Mucosa of rectum (tissue), 2 donors: Measurements from ENCODE around the gene GJC2.

Experiments used
- H3K27ac ChIP-seq, 2 donors: one replicate each; pipeline ENCODE4 v1.7.0; 2013; ENCODE audit warnings: inconsistent platforms in 2 of 2, low read depth in 2 of 2, low read length in 2 of 2
- H3K27me3 ChIP-seq, 2 donors: one replicate each; pipeline ENCODE4 v1.7.0; 2013; ENCODE audit warnings: low read length in 2 of 2; ENCODE audit not compliant: control insufficient read depth in 2 of 2, insufficient read depth in 2 of 2
- H3K36me3 ChIP-seq, 2 donors: one replicate each; pipeline ENCODE4 v1.7.0; 2013; ENCODE audit warnings: low read length in 2 of 2; ENCODE audit not compliant: control insufficient read depth in 2 of 2, insufficient read depth in 2 of 2
- H3K4me1 ChIP-seq, 2 donors: one replicate each; pipeline ENCODE4 v1.7.0; 2013; ENCODE audit warnings: low read length in 2 of 2, mild to moderate bottlenecking in 1 of 2; ENCODE audit not compliant: control insufficient read depth in 2 of 2, insufficient read depth in 2 of 2
- H3K4me3 ChIP-seq, 2 donors: one replicate each; pipeline ENCODE4 v1.7.0; 2013; ENCODE audit warnings: low read length in 2 of 2
- H3K9ac ChIP-seq, 2 donors: one replicate each; pipeline ENCODE4 v1.7.0; 2013; ENCODE audit warnings: low read length in 2 of 2, low read depth in 1 of 2, mild to moderate bottlenecking in 1 of 2
- H3K9me3 ChIP-seq, 2 donors: one replicate each; pipeline ENCODE4 v1.7.0; 2013; ENCODE audit warnings: low read length in 2 of 2; ENCODE audit not compliant: control insufficient read depth in 2 of 2
- donor health status: healthy.
- donor health status: Normal muscosa, but diverticular disease.

The GJC2 gene

GRCh38 chr1:228190778-228191177 is 41.0 kb downstream of the GJC2 start:
- Histone ChIP-seq H3K36me3 (no peaks in the 10 kb centered on the region), H3K27me3 (no peaks in the 10 kb centered on the region)

DNA sequence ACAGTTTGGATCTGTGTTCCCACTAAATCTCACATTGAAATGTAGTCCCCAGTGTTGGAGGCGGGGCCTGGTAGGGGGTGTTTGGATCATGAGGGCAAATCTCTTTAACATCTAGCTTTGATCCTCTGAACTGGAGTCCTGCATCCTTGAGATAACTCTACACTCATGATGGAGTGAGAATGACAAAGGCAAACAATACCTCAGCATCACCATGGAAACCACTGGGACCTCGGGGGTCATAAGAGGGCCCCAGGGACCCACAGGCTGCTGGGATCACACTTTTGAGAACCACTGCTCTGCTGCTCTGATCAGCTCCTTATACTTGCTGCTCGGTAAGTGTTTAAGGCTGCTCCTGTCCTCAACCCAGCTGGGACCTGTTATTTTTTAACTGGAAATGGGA is 44.7 kb downstream of the GJC2 start:
- H3K9ac ChIP-seq, result no peak overlapping the region
- H3K27ac ChIP-seq, result no peak overlapping the region
- no peaks in the 10 kb centered on the region for H3K27me3 ChIP-seq

More at GRCh38 chr1:228190778-228191177, 41.0 kb downstream of the GJC2 start:
- no peak overlapping the region for H3K4me3 ChIP-seq
- no peaks in the 10 kb centered on the region for H3K9me3 ChIP-seq
- no peaks in the 10 kb centered on the region for H3K4me1 ChIP-seq
- no peak overlapping the region for H3K9ac ChIP-seq
- H3K27ac ChIP-seq, result no peak overlapping the region

GRCh38 chr1:228194921-228195812 is 45.4 kb downstream of the GJC2 start:
- H3K9ac ChIP-seq, result no peak overlapping the region
- H3K27me3 ChIP-seq, result no peaks in the 10 kb centered on the region
- H3K27ac ChIP-seq, result no peak overlapping the region
- no peaks in the 10 kb centered on the region for H3K36me3 ChIP-seq
- H3K4me3 ChIP-seq, result no peak overlapping the region
- H3K9me3 ChIP-seq, result peaks cover 0 to 6% of the 10 kb centered on the region in 2 donors
- no peaks in the 10 kb centered on the region for H3K4me1 ChIP-seq

More for the DNA sequence above, 44.7 kb downstream of the GJC2 start:
- Histone ChIP-seq H3K4me1 (no peaks in the 10 kb centered on the region), H3K36me3 (no peaks in the 10 kb centered on the region), H3K9me3 (peaks cover 0 to 6% of the 10 kb centered on the region in 2 donors), H3K4me3 (no peak overlapping the region)

DNA sequence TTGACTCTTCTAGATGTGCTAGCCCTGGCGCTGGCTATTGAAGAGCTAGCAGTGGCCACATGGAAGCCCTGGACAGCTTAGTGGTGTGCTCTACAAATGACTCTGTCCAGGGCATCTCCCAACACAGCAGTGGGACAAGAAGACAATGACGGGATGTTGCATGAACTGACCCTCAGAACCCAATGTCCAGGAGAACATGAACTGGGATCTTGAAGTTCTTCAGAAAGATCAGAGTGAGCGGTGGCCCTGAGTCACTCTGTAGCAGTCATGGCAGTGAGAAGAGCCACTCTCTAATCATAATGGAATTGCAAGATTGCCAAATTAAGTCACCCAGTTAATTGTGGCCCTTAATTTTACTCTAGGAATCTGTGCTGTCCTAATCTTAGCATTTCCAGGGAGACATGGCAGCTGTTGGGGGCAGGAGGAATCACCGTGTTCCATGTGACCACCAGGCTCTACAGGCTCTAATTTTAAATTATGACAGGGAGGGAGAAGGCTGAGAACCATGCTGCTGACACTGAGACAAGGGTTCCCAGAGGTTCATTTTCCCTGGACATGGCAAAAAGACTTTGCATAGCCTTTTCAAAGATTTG is 47.9 kb downstream of the GJC2 start:
- H3K4me3 ChIP-seq, result no peak overlapping the region
- no peak overlapping the region for H3K9ac ChIP-seq
- peaks cover 0 to 6% of the 10 kb centered on the region in 2 donors for H3K9me3 ChIP-seq
- no peak overlapping the region for H3K27ac ChIP-seq
- no peaks in the 10 kb centered on the region for H3K36me3 ChIP-seq
- no peaks in the 10 kb centered on the region for H3K27me3 ChIP-seq
- no peaks in the 10 kb centered on the region for H3K4me1 ChIP-seq

- no peak overlapping the region for H3K27ac ChIP-seq
- H3K4me1 ChIP-seq, result no peaks in the 10 kb centered on the region
- H3K36me3 ChIP-seq, result no peaks in the 10 kb centered on the region
- no peaks in the 10 kb centered on the region for H3K27me3 ChIP-seq
- no peak overlapping the region for H3K9ac ChIP-seq
- H3K4me3 ChIP-seq, result no peak overlapping the region
- peaks cover 0 to 6% of the 10 kb centered on the region in 2 donors for H3K9me3 ChIP-seq
These were observed 49.4 kb downstream of the GJC2 start for GRCh38 chr1:228198977-228199590.

GRCh38 chr1:228204958-228205357 is 55.2 kb downstream of the GJC2 start:
- Histone ChIP-seq H3K27me3 (peaks cover 0 to 4% of the 10 kb centered on the region in 2 donors), H3K9me3 (no peaks in the 10 kb centered on the region), H3K4me3 (no peak overlapping the region), H3K36me3 (no peaks in the 10 kb centered on the region), H3K4me1 (no peaks in the 10 kb centered on the region), H3K27ac (no peak overlapping the region), H3K9ac (no peak overlapping the region)

DNA sequence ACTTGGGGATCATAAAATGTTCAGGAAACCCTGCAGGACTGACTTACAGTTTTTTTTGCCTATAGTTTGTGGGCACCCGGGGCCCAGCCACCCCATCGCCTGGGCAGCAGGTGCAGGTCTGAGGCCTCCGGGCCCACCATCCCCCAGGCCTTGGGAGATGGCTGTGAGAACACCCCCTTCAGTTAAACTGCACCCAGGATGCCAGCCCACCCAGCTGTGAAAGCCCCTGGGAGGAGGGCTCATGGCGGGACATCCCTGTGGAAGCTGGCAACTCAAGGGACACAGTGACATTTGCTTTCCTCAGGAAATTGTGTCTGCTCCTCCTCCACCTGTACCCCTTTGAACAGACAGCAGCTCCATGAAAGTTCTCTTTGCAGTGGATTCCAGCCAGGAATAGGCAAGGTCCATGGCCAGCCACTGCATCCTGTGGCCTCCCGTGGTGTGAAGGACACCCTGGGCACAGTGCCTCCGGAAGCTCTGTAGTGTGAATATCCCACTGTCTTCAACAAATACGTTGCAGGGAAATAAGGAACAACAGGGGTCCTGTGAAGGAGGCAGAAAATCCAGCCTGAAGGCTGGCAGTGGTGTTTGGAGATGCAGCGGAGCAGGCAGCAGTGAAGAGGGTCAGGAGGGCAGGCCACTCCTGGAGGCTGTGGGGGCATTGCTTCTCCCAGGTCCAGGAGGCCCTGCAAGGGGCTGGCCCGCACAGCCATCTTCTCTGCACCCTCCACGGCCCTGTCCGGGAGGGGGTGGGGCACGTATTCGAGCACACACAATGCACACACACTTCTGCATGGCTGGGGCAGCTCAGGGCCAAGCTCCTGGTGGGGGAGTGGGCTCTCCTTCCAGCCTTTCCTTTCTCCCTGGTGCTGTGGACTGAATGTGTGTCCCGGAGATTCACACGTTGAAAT is 56.1 kb downstream of the GJC2 start:
- peaks cover 0 to 4% of the 10 kb centered on the region in 2 donors for H3K27me3 ChIP-seq
- no peaks in the 10 kb centered on the region for H3K36me3 ChIP-seq
- H3K4me3 ChIP-seq, result no peak overlapping the region
- H3K9me3 ChIP-seq, result no peaks in the 10 kb centered on the region
- no peak overlapping the region for H3K9ac ChIP-seq
- no peaks in the 10 kb centered on the region for H3K4me1 ChIP-seq
- H3K27ac ChIP-seq, result no peak overlapping the region

GRCh38 chr1:228206582-228207351 is 57.0 kb downstream of the GJC2 start:
- Histone ChIP-seq H3K27me3 (peaks cover 0 to 4% of the 10 kb centered on the region in 2 donors), H3K27ac (no peak overlapping the region), H3K9ac (no peak overlapping the region), H3K4me3 (no peak overlapping the region), H3K9me3 (no peaks in the 10 kb centered on the region), H3K4me1 (no peaks in the 10 kb centered on the region), H3K36me3 (no peaks in the 10 kb centered on the region)

- Histone ChIP-seq H3K4me1 (no peaks in the 10 kb centered on the region), H3K4me3 (no peak overlapping the region), H3K9ac (no peak overlapping the region), H3K9me3 (no peaks in the 10 kb centered on the region), H3K27ac (no peak overlapping the region), H3K27me3 (peaks cover 0 to 4% of the 10 kb centered on the region in 2 donors), H3K36me3 (no peaks in the 10 kb centered on the region)
These were observed 57.7 kb downstream of the GJC2 start for GRCh38 chr1:228207381-228207810.
